Vagina (tissue), 2 donors: ENCODE data around the gene SIPA1. TPM values are rescaled to one million over a fixed set of nuclear protein-coding genes. Genes with fewer than 3 reads are reported as not detected.

Experiments
- DNase-seq, 2 donors: peaks; one replicate each; pipeline ENCODE4 v3.0.0-alpha.2; 2017; ENCODE audit errors: extremely low spot score in 2 of 2
- H3K27ac ChIP-seq: fragments of 200-600 bp; sonication (generic); one replicate; pipeline ENCODE4 v1.5.1; 2019
- H3K27me3 ChIP-seq: fragments of 200-600 bp; sonication (generic); one replicate; pipeline ENCODE4 v1.5.1; 2019
- H3K36me3 ChIP-seq, 2 donors: fragments of 200-600 bp; sonication (generic); one replicate each; pipeline ENCODE4 v1.5.1; 2017 to 2019
- H3K4me1 ChIP-seq: fragments of 200-600 bp; sonication (generic); one replicate; pipeline ENCODE4 v1.5.1; 2019
- H3K4me3 ChIP-seq, 2 donors: fragments of 200-600 bp; sonication (generic); 1 replicate in 1 of 2; 2 replicates in 1 of 2; pipeline ENCODE4 v1.5.1; 2016 to 2019
- H3K9me3 ChIP-seq: fragments of 200-600 bp; sonication (generic); one replicate; pipeline ENCODE4 v1.5.1; 2019
- CTCF ChIP-seq, 3 experiments: fragments of 450-650 bp in 2 of 3; fragments of 200-600 bp in 1 of 3; sonication (generic) in 1 of 3; IDR thresholded peaks; one replicate each; pipeline ENCODE4 v1.5.1; 2017 to 2019; ENCODE audit warnings: antibody characterized with exemption in 3 of 3, mild to moderate bottlenecking in 2 of 3, moderate library complexity in 2 of 3
- POLR2A ChIP-seq, 2 donors: fragments of 450-650 bp; IDR thresholded peaks; one replicate each; pipeline ENCODE4 v1.6.1; 2017; ENCODE audit warnings: antibody characterized with exemption in 2 of 2, mild to moderate bottlenecking in 2 of 2, moderate library complexity in 2 of 2
- POLR2AphosphoS5 ChIP-seq, 2 donors: sonication (generic); formaldehyde crosslinking; IDR thresholded peaks; one replicate each; pipeline ENCODE4 v1.9.0; 2017; ENCODE audit warnings: antibody characterized with exemption in 2 of 2, mild to moderate bottlenecking in 2 of 2, low read depth in 1 of 2; ENCODE audit not compliant: insufficient read depth in 1 of 2
- intact Hi-C: fragments of 100-400 bp; cut with DNase I; formaldehyde crosslinking; loops from one replicate; pipeline ENCODE4 v1.15.1; 2023
- total RNA-seq: library from RNA; depleted of rRNA; stranded (reverse); fragments of >200 nt; gene quantifications from one replicate; pipeline ENCODE4 v1.2.3, GENCODE V29; 2016

SIPA1 gene
- total RNA-seq, 1 donor from 2014 or later = 63.3 TPM

GRCh38 chr11:65613091-65613928 lies 24.6 kb upstream of the SIPA1 start:
- TF ChIP-seq POLR2A (IDR thresholded peaks at IDR 0.05) = no peak
- TF ChIP-seq POLR2AphosphoS5 (IDR thresholded peaks at IDR 0.05; ENCODE audit: insufficient read depth in 1 of 2, low read depth in 1 of 2) = no peak
- no peak for TF ChIP-seq CTCF (IDR thresholded peaks at IDR 0.05)
- H3K27ac ChIP-seq = peak overlapping the region; percentile 90
- peak overlapping the region; percentile 72 to 95 for H3K4me3 ChIP-seq
- peaks cover 63% of the 10 kb centered on the region for H3K4me1 ChIP-seq
- H3K27me3 ChIP-seq = no peaks in the 10 kb centered on the region
- no peaks in the 10 kb centered on the region for H3K9me3 ChIP-seq
- intact Hi-C loops = loop anchor here (5.0 kb wide), 1 partner anchor 41 kb away; the partner anchor contains the start of genes FAM89B and ZNRD2
- peaks cover 0 to 16% of the 10 kb centered on the region in 2 donors for H3K36me3 ChIP-seq
- no peak for DNase-seq

GRCh38 chr11:65615229-65615949 lies 22.5 kb upstream of the SIPA1 start, which contains the start of gene PCNX3:
PCNX3 (plus strand) TSS chr11:65615776; CDS start chr11:65616312, 536 bp downstream.
- peak within 1 kb of the TSS; percentile 90 for H3K27ac ChIP-seq
- intact Hi-C loops = no loop called here
- H3K4me1 ChIP-seq = peaks cover 47% of the 10 kb centered on the region
- DNase-seq = peak; percentile 100
- TF ChIP-seq POLR2AphosphoS5 (IDR thresholded peaks at IDR 0.05; ENCODE audit: insufficient read depth in 1 of 2, low read depth in 1 of 2) (peak; percentile 86 to 99), POLR2A (IDR thresholded peaks at IDR 0.05) (peak in 1 of 2 donors; percentile 40), CTCF (IDR thresholded peaks at IDR 0.05) (no peak)
- peaks cover 0 to 29% of the 10 kb centered on the region in 2 donors for H3K36me3 ChIP-seq
- no peaks in the 10 kb centered on the region for H3K9me3 ChIP-seq
- peak within 1 kb of the TSS; percentile 95 for H3K4me3 ChIP-seq
- H3K27me3 ChIP-seq = no peaks in the 10 kb centered on the region

GRCh38 chr11:65615950-65616574 lies 21.8 kb upstream of the SIPA1 start:
- no peak for DNase-seq
- peak overlapping the region; percentile 90 for H3K27ac ChIP-seq
- TF ChIP-seq POLR2A (IDR thresholded peaks at IDR 0.05) (no peak), POLR2AphosphoS5 (IDR thresholded peaks at IDR 0.05; ENCODE audit: insufficient read depth in 1 of 2, low read depth in 1 of 2) (no peak), CTCF (IDR thresholded peaks at IDR 0.05) (no peak)
- no peaks in the 10 kb centered on the region for H3K9me3 ChIP-seq
- H3K4me1 ChIP-seq = peaks cover 41% of the 10 kb centered on the region
- intact Hi-C loops = no loop called here
- peaks cover 0 to 36% of the 10 kb centered on the region in 2 donors for H3K36me3 ChIP-seq
- H3K4me3 ChIP-seq = peak overlapping the region; percentile 95
- H3K27me3 ChIP-seq = no peaks in the 10 kb centered on the region

GRCh38 chr11:65616575-65617001 lies 21.3 kb upstream of the SIPA1 start:
- TF ChIP-seq CTCF (IDR thresholded peaks at IDR 0.05) (no peak), POLR2A (IDR thresholded peaks at IDR 0.05) (no peak), POLR2AphosphoS5 (IDR thresholded peaks at IDR 0.05; ENCODE audit: insufficient read depth in 1 of 2, low read depth in 1 of 2) (no peak)
- no peak for DNase-seq
- Histone ChIP-seq H3K4me1 (peaks cover 35% of the 10 kb centered on the region), H3K27ac (peak overlapping the region; percentile 90), H3K36me3 (peaks cover 0 to 41% of the 10 kb centered on the region in 2 donors), H3K27me3 (no peaks in the 10 kb centered on the region), H3K4me3 (peak overlapping the region; percentile 95), H3K9me3 (no peaks in the 10 kb centered on the region)
- intact Hi-C loops = no loop called here
